ENCODE data around the gene FGF10. TPM values are rescaled to one million over a fixed set of nuclear protein-coding genes. Genes with fewer than 3 reads are reported as not detected.

FGF10 gene
- total RNA-seq, 1 experiment from 2014 or later: not detected

GRCh38 chr5:44385291-44385900 is 3.8 kb downstream of the FGF10 start:
- CTCF ChIA-PET: no interaction called here
- BruUV-seq (replicated peaks): no TSS peak
- H3K4me1 ChIP-seq (ENCODE audit: insufficient read depth, low read length, poor library complexity, severe bottlenecking): peaks cover 13% of the 10 kb centered on the region
- H3K27me3 ChIP-seq (replicated peaks; ENCODE audit: insufficient read depth, low read depth, low read length, poor library complexity): peaks cover 40% of the 10 kb centered on the region
- intact Hi-C loops (cut with micrococcal nuclease; ENCODE audit: unreplicated experiment): no loop called here
- TF ChIP-seq EZH2 (IDR thresholded peaks at IDR 0.05; ENCODE audit: borderline replicate concordance, low read depth, low read length, poor library complexity, severe bottlenecking) (no peak), CTCF (conservative IDR thresholded peaks at IDR 0.05; ENCODE audit: low read depth, low read length) (no peak)
- no peak overlapping the region for H3K4me3 ChIP-seq (ENCODE audit: low read depth, low read length, poor library complexity, severe bottlenecking)
- POLR2A ChIA-PET (ENCODE audit: low non-redundant PET): no interaction called here
- no peak overlapping the region for H3K27ac ChIP-seq (ENCODE audit: low read depth, low read length, poor library complexity, severe bottlenecking)
- no peaks in the 10 kb centered on the region for H3K9me3 ChIP-seq (ENCODE audit: low read depth, low read length, poor library complexity, severe bottlenecking)
- peak; percentile 4 for DNase-seq (ENCODE audit: low spot score)
- no peaks in the 10 kb centered on the region for H3K36me3 ChIP-seq (ENCODE audit: insufficient read depth, low read length, poor library complexity, severe bottlenecking)

GRCh38 chr5:44384816-44385215 is 4.4 kb downstream of the FGF10 start:
- no peaks in the 10 kb centered on the region for H3K9me3 ChIP-seq (ENCODE audit: low read depth, low read length, poor library complexity, severe bottlenecking)
- BruUV-seq (replicated peaks): no TSS peak
- no peaks in the 10 kb centered on the region for H3K36me3 ChIP-seq (ENCODE audit: insufficient read depth, low read length, poor library complexity, severe bottlenecking)
- POLR2A ChIA-PET (ENCODE audit: low non-redundant PET): no interaction called here
- CTCF ChIA-PET: no interaction called here
- intact Hi-C loops (cut with micrococcal nuclease; ENCODE audit: unreplicated experiment): no loop called here
- no peak overlapping the region for H3K27ac ChIP-seq (ENCODE audit: low read depth, low read length, poor library complexity, severe bottlenecking)
- H3K27me3 ChIP-seq (replicated peaks; ENCODE audit: insufficient read depth, low read depth, low read length, poor library complexity): peaks cover 34% of the 10 kb centered on the region
- no peak for DNase-seq (ENCODE audit: low spot score)
- TF ChIP-seq CTCF (conservative IDR thresholded peaks at IDR 0.05; ENCODE audit: low read depth, low read length) (no peak), EZH2 (IDR thresholded peaks at IDR 0.05; ENCODE audit: borderline replicate concordance, low read depth, low read length, poor library complexity, severe bottlenecking) (no peak)
- H3K4me3 ChIP-seq (ENCODE audit: low read depth, low read length, poor library complexity, severe bottlenecking): no peak overlapping the region
- peaks cover 10% of the 10 kb centered on the region for H3K4me1 ChIP-seq (ENCODE audit: insufficient read depth, low read length, poor library complexity, severe bottlenecking)

- no TSS peak for BruUV-seq (replicated peaks)
- no peaks in the 10 kb centered on the region for H3K36me3 ChIP-seq (ENCODE audit: insufficient read depth, low read length, poor library complexity, severe bottlenecking)
- ChIA-PET POLR2A (ENCODE audit: low non-redundant PET) (no interaction called here), CTCF (no interaction called here)
- peaks cover 15% of the 10 kb centered on the region for H3K27me3 ChIP-seq (replicated peaks; ENCODE audit: insufficient read depth, low read depth, low read length, poor library complexity)
- H3K4me1 ChIP-seq (ENCODE audit: insufficient read depth, low read length, poor library complexity, severe bottlenecking): no peaks in the 10 kb centered on the region
- TF ChIP-seq CTCF (conservative IDR thresholded peaks at IDR 0.05; ENCODE audit: low read depth, low read length) (no peak), EZH2 (IDR thresholded peaks at IDR 0.05; ENCODE audit: borderline replicate concordance, low read depth, low read length, poor library complexity, severe bottlenecking) (no peak)
- no peaks in the 10 kb centered on the region for H3K9me3 ChIP-seq (ENCODE audit: low read depth, low read length, poor library complexity, severe bottlenecking)
- DNase-seq (ENCODE audit: low spot score): no peak
- H3K4me3 ChIP-seq (ENCODE audit: low read depth, low read length, poor library complexity, severe bottlenecking): no peak overlapping the region
- no peak overlapping the region for H3K27ac ChIP-seq (ENCODE audit: low read depth, low read length, poor library complexity, severe bottlenecking)
- intact Hi-C loops (cut with micrococcal nuclease; ENCODE audit: unreplicated experiment): no loop called here
Observed at GRCh38 chr5:44382894-44383293, 6.3 kb downstream of the FGF10 start.

Data from A673 (cell line).